ENCODE data around the gene MUC3A. TPM values are rescaled to one million over a fixed set of nuclear protein-coding genes. Genes with fewer than 3 reads are reported as not detected.
"Not testable (repeated sequence)": the region's sequence is repeated elsewhere in the genome, so short reads cannot be mapped to it uniquely, and the experiment has no call there.

The MUC3A gene
- total and polyA plus RNA-seq, 10 of the 15 experiments (the other 5 are each of a cell fraction or from before 2014, with no cell fraction given) = 0.07 to 0.10 TPM; not detected in 8

GRCh38 chr7:100935381-100935780, 14.0 kb upstream of the MUC3A start:
- 11% methylated on average over 2 of the region's 2 CpGs for WGBS (ENCODE audit: insufficient coverage, insufficient replicate concordance, low lambda C conversion rate, missing lambda C conversion rate)
- intact Hi-C loops (cut with micrococcal nuclease; ENCODE audit: unreplicated experiment); H3K9ac ChIP-seq (ENCODE audit: control insufficient read depth, insufficient read depth, low read length); H3K9me3 ChIP-seq (replicated peaks; ENCODE audit: control insufficient read depth, insufficient read depth, low read length); BruUV-seq (replicated peaks); POLR2A ChIA-PET; H3K27me3 ChIP-seq (replicated peaks in 1 of 2; ENCODE audit: control insufficient read depth in 2 of 2, insufficient read depth in 2 of 2, low read length in 1 of 2); H3K4me2 ChIP-seq (ENCODE audit: control insufficient read depth, insufficient read depth); H4K20me1 ChIP-seq (ENCODE audit: control insufficient read depth, insufficient read depth); H3K79me2 ChIP-seq (ENCODE audit: control insufficient read depth, insufficient read depth, low read length); H3K27ac ChIP-seq (ENCODE audit: control insufficient read depth, insufficient read depth); H3K36me3 ChIP-seq (ENCODE audit: control insufficient read depth in 2 of 2, insufficient read depth in 2 of 2, low read length in 1 of 2); in situ Hi-C loops (cut with MboI); CTCF ChIA-PET; H3K4me1 ChIP-seq (ENCODE audit: control insufficient read depth, insufficient read depth, low read length); DNase-seq (ENCODE audit: low read depth, low spot score); H2AFZ ChIP-seq (ENCODE audit: control insufficient read depth, low read depth, low read length); ATAC-seq; H3K4me3 ChIP-seq; RAD21 ChIA-PET (ENCODE audit: unreplicated experiment); SMC1A ChIA-PET (ENCODE audit: uncharacterized antibody, unreplicated experiment); FAIRE-seq: not testable (repeated sequence)

GRCh38 chr7:100936167-100936566, 13.2 kb upstream of the MUC3A start:
- 57% methylated on average over 7 of the region's 7 CpGs for WGBS (ENCODE audit: insufficient coverage, insufficient replicate concordance, low lambda C conversion rate, missing lambda C conversion rate)
- H3K27ac ChIP-seq (ENCODE audit: control insufficient read depth, insufficient read depth); H3K9ac ChIP-seq (ENCODE audit: control insufficient read depth, insufficient read depth, low read length); SMC1A ChIA-PET (ENCODE audit: uncharacterized antibody, unreplicated experiment); H3K36me3 ChIP-seq (ENCODE audit: control insufficient read depth in 2 of 2, insufficient read depth in 2 of 2, low read length in 1 of 2); H3K79me2 ChIP-seq (ENCODE audit: control insufficient read depth, insufficient read depth, low read length); H3K4me3 ChIP-seq; H4K20me1 ChIP-seq (ENCODE audit: control insufficient read depth, insufficient read depth); intact Hi-C loops (cut with micrococcal nuclease; ENCODE audit: unreplicated experiment); DNase-seq (ENCODE audit: low read depth, low spot score); H2AFZ ChIP-seq (ENCODE audit: control insufficient read depth, low read depth, low read length); BruUV-seq (replicated peaks); POLR2A ChIA-PET; H3K9me3 ChIP-seq (replicated peaks; ENCODE audit: control insufficient read depth, insufficient read depth, low read length); H3K4me2 ChIP-seq (ENCODE audit: control insufficient read depth, insufficient read depth); ATAC-seq; CTCF ChIA-PET; H3K27me3 ChIP-seq (replicated peaks in 1 of 2; ENCODE audit: control insufficient read depth in 2 of 2, insufficient read depth in 2 of 2, low read length in 1 of 2); FAIRE-seq; H3K4me1 ChIP-seq (ENCODE audit: control insufficient read depth, insufficient read depth, low read length); in situ Hi-C loops (cut with MboI); RAD21 ChIA-PET (ENCODE audit: unreplicated experiment): not testable (repeated sequence)
